GM12864 (cell line): ENCODE measurements around the gene SSR4.

Source experiments
- DNase-seq: peaks from one replicate; pipeline ENCODE4 v3.0.0-alpha.2; 2011; ENCODE audit warnings: low read depth
- H3K4me3 ChIP-seq: 2 replicates; pipeline ENCODE4 v1.5.1; 2011; ENCODE audit warnings: mild to moderate bottlenecking, low read depth, low read length, control low read depth
- CTCF ChIP-seq: IDR thresholded peaks from 2 replicates; pipeline ENCODE4 v1.5.1; 2011; ENCODE audit warnings: low read depth, mild to moderate bottlenecking, moderate library complexity, low read length, control low read depth, inconsistent platforms; ENCODE audit errors: missing control alignments

SSR4 gene

DNA sequence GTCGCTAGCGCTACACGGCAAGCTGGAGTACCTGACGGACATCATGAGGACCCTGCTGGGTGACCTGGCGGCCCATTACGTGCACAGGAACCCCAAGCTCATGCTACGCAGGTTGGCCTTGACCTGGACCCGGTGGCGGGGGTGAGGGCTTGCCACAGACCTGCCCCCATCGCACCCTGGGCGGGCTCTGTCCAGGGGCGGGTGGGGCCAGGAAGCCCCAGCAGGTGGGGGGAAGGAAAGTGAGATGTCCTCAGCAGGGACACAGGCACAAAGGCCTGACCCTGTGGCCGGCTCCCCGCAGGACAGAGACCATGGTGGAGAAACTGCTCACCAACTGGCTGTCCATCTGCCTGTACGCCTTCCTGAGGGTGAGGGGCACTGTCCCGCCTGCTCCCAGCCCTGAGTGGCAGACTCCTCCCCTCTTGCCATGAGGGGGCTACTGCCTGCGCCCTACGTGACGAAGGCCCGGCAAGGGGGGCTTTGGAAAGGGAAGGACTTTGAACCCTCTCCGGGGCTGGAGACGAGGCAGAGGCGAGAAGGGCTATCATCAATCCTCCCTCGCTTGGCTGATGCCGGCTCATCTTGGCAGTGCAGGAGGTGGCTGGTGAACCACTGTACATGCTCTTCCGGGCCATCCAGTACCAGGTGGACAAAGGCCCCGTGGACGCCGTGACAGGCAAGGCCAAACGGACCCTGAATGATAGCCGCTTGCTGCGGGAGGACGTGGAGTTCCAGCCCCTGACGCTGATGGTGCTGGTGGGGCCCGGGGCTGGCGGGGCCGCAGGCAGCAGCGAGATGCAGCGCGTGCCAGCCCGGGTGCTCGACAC is 19.0 kb upstream of the SSR4 start:
- DNase-seq: no peak
- no peak for TF ChIP-seq CTCF
- H3K4me3 ChIP-seq: no peak overlapping the region

DNA sequence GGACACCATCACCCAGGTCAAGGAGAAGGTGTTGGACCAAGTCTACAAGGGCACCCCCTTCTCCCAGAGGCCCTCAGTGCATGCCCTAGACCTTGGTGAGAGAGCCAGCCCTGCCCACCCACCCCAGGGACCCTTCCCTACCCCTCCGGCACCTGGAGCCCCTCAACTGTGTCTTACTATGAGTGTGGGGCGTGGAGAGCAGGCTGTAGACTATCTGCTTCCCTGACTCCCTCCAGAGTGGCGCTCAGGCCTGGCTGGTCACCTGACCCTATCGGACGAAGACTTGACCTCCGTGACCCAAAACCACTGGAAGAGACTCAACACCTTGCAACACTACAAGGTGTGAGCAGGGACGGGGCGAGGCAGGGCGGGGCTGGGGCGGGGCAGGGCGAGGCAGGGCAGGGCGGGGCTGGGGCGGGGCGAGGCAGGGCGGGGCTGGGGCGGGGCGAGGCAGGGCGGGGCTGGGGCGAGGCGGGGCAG is 18.3 kb upstream of the SSR4 start:
- TF ChIP-seq CTCF: no peak
- DNase-seq: no peak
- H3K4me3 ChIP-seq: no peak overlapping the region

GRCh38 chrX:153776611-153777045 is 17.8 kb upstream of the SSR4 start:
- H3K4me3 ChIP-seq: no peak overlapping the region
- TF ChIP-seq CTCF: no peak
- DNase-seq: no peak

GRCh38 chrX:153777261-153778090 is 17.0 kb upstream of the SSR4 start:
- no peak for TF ChIP-seq CTCF
- no peak for DNase-seq
- no peak overlapping the region for H3K4me3 ChIP-seq

DNA sequence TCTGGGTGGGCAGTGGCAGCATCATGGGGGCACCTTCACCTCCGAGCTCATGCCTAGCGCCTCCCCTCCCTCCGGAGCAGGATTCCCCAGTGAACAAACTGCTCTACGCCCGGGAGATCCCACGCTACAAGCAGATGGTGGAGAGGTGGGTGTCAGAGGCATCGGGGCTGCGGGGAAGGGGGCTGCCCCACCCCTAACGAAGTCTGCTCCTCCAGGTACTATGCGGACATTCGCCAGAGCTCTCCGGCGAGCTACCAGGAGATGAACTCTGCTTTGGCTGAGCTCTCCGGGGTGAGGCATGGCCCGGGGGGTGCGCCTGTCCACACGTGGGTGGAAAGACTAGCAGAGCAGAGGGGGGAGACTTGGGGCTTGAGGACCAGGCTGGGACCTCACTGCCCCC is 16.3 kb upstream of the SSR4 start:
- DNase-seq: no peak
- TF ChIP-seq CTCF: no peak
- H3K4me3 ChIP-seq: no peak overlapping the region

DNA sequence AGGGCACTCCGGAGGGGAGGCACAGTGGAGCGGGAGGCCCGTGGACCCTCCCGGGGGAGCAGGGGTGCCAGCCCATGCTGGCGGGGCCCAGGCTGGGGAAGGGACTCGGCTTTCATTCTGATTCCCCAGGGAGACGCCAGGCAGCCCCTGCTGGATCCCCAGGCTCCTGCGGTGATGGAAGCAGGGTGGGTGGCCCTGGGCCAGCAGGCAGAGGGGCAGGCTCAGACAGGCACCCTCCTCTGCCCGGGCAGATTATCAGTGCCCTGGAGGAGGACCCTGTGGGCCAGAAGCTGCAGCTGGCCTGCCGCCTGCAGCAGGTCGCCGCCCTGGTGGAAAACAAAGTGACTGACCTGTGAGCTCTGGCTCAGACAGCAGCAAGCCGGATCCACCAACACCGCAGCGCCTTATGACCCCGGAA is 15.8 kb upstream of the SSR4 start:
- H3K4me3 ChIP-seq: no peak overlapping the region
- DNase-seq: no peak
- no peak for TF ChIP-seq CTCF
